ENCODE results near the gene TXNL4A.

TXNL4A gene

DNA sequence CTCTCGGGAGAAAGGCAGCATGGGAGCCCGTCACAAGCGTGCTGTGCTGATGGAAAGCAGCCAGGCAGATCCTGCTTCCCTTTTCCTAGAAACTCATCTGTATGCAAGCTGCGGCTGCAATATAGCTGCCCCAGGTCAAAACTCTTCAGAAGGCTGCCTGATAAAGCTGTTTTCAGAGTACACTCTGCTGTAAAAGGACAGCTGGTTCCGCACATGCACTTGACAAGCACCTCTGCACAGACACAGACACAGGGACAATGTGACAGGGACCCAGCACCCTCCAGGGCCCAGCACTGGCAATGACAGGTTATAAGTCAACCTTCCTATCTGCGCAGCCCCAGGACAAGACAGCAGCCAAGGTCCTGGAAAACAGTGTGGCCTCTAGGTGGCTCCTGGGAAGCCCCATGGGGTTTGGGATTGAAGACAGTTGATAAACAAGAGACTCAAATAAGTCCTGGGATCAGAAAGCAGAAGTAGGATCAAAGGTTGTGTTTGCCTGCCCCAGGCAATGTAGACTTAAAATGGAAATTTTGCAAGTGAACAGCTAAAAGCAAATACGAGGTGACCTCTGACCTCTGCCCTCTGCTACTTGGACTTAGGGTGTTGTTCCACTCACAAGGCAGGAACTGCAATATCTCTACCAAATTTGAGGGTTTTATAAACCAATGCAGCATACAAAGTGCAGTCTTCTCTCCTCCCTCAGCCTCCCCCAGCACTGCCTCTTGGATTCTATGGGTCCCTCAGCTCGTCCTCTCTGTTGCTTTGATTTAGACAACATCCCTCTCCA is 53.9 kb downstream of the TXNL4A start:
- DNase-seq = no peak

DNA sequence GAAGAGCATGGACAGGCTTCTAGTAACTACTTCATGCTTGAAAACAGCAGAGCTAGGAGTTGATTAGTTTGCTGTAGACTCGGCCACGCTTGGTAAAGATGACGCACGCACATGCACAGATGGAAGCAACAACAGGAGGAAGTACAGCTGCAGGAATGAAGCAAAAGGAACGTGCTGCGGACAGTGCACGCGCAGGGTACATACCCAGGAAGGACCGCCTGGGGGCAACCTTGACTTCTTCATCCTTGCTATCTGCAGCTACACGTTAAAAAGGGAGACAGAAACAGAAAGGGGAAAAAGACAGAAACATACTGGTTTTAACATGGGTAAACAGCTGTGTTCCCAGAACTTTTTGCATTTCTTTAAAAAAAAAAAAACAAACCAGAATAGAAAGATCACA is 54.6 kb downstream of the TXNL4A start:
- DNase-seq = no peak

DNA sequence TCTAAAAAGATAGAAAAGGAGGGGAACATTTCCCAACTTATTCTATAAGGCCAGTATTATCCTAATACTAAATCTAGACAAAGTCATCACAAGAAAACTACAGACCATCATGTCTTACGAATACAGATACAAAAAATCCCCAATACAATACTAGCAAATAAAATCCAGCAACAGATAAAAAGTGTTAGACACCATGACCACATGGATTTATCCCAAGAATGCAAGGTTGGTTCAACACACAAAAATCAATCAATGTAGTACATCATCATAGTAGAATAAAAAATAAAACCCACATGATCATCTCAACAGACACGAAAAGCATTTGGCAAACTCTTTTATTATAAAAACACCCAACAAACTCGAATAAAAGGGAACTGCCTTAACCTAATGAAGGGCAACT is 55.5 kb downstream of the TXNL4A start:
- DNase-seq = no peak

DNA sequence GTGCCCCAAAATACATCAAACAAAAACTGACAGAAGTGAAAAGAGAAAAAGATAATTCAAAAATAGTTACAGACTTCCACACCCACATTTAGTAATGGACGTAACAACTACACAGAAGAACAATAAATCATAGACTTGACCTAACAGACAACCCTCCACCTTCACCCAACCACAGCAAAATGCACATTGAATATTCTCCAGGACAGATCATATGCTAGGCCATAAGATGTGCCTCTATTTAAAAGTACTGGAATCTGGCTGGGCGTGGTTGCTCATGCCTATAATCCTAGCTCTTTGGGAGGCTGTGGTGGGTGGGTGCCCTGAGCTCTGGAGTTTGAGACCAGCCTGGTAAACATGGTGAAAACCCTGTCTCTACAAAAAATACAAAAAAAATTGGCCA is 56.9 kb downstream of the TXNL4A start:
- DNase-seq = no peak

DNA sequence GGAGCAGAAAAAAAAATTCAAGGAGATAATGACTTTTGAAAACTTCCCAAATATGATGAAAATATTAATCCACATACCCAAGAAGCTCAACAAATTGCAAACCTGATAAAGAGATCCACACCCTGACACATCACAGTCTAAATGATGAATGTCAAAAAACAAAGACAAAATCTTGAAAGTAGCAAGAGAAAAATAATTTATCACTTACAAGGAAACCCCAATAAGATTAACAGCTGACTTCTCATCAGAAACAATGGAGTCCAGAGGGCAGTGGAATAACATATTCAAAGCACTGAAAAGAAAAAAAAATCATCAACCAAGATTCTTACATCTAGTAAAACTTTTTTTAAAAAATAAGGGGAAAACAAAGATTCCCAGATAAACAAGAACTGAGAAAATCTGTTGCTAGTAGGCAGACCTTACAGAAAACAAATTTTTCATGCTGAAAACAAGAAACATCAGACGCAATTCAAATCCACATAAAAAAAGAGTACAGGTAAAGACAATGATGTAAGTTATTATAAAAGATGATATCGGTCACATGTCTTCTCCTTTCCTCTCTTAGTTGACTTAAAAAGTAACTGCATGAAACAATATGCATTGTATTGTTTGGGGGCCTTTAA is 58.2 kb downstream of the TXNL4A start:
- DNase-seq = no peak

DNA sequence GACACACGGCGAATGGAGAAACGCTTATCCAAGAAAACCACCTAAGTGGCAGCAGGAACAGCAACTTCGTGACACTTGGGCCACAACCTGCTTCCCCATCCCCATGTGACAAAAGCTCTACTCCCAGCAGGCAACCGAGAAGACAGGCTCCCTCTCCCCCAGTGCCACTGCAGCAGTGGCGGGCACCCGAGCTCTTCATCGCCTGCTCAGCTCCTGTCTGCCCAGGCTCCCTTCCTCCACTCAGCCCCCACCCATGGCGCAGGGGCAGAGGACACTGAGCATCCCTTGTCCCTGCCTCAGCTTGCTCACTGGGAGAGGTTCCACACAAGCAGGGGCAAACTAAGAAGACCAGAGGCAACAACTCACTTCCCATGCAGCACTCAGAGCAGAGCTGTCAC is 59.8 kb downstream of the TXNL4A start:
- DNase-seq = no peak

DNA sequence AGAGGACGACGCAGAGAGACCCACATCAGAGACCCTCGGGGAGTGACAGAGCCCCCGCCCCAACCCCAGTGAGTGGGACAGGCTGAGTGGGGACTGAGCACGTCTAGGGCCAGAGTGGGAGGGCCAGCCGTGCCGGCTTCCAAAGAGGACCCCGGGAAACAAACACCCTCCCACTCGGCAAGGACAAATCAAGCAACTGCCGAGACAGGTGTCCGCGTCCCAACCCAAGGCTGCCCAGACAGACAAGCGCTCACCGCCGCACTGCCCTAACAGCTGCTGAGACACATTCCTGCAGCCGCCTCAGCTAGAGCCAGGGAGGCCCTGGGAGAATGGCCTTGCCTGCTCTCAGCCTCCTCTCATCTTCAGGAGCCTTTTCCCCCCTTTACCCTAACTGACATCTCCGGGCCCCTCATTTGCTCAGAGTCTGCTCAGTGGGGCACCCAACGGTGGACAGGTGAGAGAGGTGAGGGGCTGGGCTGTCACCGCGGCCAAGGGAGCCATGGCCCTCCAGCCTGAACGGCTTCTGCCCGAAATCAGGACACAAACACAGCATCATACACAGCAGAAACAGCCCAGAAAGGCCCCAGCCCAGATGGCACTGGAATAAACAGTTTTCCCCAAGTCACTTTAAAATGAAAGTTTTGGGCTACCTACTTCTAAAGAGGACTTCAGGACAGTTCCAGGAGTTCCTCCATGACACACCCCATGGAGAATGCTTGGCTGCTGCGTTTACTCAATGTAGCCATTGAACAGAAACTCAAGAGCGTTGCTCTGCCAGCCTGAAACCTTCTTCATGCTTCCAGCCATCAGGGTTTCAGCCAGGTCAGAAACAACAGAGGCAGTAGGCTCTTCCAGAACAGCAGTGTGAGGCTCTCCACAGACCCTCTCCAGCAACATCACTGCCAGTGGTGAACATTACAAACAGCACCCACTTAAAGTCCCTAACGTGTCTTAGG is 60.5 kb downstream of the TXNL4A start:
- DNase-seq = no peak

DNA sequence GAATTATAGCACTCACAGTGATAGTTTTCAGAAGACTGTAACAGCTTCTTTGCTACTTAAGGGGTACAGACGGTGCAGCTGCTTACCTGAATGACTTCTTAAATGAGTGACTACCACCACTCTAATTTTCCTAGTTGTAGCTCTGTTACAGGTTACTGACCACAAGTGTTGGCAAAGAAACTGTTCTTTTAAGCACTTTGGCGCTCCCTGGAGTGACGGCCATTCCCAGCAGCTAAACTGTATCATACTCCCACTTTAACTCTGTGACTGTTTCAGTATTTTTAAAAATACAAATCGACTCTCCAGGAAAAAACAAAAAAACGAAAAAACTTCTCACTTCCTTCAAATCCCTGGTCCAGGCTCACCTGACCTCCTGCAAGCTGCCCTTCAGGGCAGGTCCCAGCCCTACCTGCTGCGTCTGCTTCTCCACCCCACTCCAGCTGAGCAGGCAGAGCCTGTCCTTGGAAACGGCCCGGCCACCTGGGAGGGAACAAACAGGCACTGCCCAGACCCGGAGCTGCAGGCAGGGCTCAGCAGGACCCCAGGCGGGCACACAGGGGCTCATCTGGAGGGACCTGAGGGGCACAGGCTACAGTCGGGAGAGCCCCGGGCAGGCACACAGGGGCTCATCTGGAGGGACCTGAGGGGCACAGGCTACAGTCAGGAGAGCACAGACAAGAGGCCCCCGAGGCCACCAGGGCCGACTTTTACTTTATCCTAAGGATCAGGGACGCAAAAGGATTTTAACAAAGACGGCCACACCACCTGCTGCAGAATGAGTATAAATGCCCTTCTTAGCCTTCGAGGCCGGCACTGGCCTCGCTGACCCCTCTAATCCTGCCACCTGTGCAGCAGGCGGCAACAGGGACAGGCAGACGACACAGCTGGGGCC is 61.4 kb downstream of the TXNL4A start:
- DNase-seq = no peak

DNA sequence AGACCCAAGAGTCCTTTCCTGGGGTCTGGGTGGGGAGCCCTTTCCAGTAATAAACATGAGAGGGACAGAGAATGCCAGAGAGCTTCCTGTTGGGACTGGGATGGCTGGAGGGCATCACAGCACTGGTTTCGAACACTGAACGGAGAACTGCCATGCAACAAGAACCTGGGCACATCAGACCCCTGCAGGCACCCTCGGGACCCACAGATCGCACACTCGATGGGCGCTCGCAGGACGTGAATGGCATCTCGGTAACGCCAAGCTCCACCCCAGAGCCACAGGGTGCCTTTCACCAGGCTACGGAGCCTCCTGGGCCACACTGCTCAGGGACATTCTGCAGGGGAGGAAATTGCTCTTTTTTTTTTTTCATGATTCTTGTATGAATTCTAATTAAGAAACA is 62.1 kb downstream of the TXNL4A start:
- no peak for DNase-seq

DNA sequence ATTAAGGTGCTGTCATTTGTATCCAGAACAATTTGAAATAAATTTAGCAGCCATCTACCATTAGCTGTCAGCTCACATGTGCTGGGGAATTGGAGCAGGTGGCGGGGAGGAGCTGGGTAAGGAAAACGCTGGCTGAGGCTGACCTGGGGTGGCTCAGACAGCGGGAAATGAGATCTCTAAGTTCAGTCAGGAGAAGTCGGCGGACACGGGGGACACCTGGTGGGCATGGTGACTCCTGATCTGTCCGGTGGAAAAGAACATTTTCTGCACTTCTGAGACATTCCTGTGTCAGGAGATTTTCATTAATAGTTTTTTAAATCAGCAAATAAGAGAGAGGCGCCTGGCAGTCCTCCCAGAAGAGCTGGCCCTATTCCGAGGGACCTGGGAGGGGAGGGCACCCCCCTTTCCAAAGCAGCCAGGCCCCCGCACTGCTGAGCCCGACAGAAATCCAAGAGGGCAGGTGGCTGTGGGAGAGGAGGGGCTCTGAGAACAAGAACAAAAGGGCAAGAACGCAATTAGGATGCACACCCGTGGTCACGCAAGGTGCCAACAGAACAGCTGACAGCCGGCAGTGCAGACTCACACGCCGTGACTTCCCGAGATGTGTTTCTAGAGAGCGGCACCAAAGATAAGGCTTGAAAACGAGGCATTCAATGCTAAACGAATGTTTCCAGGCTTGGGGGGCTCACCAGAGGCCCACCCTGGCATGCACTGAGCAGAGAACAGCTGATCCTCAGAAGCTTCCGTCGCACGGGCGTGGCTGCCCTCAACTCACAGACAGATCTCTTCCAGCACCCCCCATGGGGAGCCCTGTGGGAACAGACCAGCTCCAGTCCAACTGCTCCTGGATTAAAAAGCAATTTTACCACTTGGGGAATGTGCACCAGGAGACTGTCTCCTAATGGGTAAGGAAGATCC is 63.3 kb downstream of the TXNL4A start:
- no peak for DNase-seq

DNA sequence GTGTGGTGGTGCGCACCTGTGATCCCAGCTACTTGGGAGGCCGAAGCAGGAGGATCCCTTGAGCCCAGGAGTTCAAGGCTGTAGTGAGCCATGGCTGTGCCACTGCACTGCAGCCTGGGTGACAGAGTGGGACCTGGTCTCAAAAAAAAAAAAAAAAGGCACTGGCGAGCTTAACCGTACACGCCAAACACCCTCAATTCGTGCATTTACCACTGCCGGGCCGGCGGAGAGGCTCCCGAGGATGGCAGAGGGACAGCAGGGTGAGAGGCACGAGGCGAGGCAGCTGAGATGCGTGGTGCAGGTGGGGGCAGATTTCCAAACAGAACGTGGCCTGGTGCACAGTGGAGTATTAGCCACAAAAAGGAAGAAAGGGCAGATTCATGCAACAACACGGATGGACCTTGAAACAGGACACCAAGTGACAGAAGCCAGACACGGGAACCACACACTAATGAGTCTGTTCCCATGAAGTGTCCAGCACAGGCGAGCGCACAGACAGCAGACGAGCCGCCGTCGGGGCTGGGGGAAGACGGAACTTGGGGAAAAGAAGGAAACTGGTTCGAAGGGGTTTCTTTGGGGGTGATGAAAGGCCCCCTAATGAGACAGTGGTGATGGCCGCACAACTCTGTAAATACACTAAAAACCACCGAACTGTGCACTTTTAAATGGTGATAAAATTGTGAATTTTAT is 64.3 kb downstream of the TXNL4A start:
- no peak for DNase-seq

DNA sequence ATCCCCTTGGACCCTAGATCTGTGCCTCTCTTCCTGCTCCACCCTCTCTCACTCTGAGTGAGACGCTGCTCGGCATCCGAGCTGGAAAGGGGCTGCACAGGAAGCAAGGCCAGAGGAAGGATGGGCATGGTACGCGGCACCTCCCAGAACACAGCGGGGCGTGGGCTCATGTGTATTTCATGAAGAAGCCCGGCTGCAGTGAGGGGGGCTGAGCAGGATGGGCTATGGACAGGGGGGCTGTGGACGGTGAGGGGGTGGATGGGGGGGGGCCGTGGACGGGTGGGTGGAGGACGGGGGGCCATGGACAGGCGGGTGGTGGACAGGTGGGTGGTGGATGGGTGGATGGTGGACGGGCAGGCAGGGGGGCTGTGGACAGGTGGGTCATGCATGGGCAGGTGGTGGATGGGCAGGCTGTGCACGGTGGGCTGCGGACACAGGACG is 65.4 kb downstream of the TXNL4A start:
- no peak for DNase-seq

DNA sequence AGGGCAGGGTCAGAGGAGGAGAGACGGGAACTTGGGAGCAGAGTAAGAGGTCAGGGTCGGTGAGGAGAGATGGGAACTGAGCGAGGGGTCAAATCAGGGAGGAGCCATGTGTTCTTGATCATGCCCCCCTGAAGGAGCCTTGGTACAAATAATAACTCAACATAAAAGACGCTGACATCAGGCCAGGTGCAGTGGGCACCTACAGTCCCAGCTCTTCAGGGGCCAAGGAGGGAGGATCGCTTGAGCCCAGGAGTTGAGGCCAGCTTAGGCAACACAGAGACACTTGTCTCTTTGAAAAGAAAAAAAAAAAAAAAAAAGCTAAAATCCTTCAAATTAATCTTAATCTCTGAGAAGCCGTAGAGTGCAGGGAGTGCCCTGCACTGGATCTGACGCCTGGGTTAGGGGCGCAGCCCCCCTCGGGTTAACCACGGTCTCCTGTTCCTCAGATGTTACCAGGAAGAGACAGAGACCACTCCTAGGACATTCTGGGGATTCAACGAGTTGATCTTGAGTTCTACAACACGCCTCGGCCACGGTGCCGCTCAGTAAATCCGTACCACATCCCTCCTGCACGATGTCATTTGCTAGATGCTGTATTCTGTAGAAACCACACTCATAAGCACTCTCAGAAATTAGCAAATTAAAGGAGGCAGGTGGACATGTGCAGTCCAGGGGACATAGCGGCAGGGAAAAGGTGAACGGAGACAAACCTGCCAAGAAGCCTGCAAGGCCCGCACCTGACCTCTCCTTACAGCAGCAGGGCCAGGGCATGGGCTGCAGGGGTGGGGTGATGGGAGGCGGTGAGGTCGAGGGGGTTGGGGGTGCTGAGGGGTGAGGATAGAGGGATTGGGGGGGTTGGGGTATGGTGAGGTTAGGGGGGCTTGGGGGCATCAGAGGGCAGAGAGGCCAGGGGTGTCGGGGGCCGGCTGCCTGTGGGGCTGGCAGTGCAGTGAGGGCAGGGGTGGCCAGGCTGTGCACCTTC is 66.1 kb downstream of the TXNL4A start:
- peak in 1 of 5 experiments; percentile 74 for DNase-seq

Measured in T-helper 2 cell (primary cell).